ENCODE measurements around the gene ITGBL1. TPM values are rescaled to one million over a fixed set of nuclear protein-coding genes. Genes with fewer than 3 reads are reported as not detected.

ITGBL1 gene
- total and polyA plus RNA-seq, 9 donors = 0.45 to 9.3 (median 1.8) TPM

DNA sequence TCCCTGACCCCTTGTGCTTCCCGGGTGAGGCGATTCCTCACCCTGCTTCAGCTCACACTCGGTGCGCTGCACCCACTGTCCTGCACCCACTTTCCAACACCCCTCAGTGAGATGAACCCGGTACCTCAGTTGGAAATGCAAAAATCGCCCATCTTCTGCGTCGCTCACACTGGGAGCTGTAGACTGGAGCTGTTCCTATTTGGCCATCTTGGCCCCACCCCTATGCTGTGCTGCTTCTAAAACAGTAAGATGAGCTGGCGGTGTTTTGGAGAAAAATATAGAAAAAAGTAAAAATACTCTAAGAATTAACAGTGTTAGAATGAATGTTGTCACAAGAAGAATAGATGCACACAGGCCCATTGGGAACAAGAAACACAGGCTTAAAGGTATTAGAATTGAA lies 92.5 kb downstream of the ITGBL1 start:
- WGBS, 3 donors = 96% methylated on average over 9 of the region's 9 CpGs
- no peaks in the 10 kb centered on the region for H3K9me3 ChIP-seq
- no peaks in the 10 kb centered on the region for H3K4me1 ChIP-seq (ENCODE audit: insufficient read depth)
- H3K27ac ChIP-seq = no peak overlapping the region
- no peak for TF ChIP-seq POLR2A (IDR thresholded peaks at IDR 0.05)
- TF ChIP-seq EP300 (IDR thresholded peaks at IDR 0.05) = no peak
- TF ChIP-seq, protein P1, sequence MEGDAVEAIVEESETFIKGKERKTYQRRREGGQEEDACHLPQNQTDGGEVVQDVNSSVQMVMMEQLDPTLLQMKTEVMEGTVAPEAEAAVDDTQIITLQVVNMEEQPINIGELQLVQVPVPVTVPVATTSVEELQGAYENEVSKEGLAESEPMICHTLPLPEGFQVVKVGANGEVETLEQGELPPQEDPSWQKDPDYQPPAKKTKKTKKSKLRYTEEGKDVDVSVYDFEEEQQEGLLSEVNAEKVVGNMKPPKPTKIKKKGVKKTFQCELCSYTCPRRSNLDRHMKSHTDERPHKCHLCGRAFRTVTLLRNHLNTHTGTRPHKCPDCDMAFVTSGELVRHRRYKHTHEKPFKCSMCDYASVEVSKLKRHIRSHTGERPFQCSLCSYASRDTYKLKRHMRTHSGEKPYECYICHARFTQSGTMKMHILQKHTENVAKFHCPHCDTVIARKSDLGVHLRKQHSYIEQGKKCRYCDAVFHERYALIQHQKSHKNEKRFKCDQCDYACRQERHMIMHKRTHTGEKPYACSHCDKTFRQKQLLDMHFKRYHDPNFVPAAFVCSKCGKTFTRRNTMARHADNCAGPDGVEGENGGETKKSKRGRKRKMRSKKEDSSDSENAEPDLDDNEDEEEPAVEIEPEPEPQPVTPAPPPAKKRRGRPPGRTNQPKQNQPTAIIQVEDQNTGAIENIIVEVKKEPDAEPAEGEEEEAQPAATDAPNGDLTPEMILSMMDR (IDR thresholded peaks at IDR 0.05) = no peak
- no peak overlapping the region for H3K4me3 ChIP-seq
- no peaks in the 10 kb centered on the region for H3K27me3 ChIP-seq
- intact Hi-C loops (cut with DNase I) = no loop called here
- H3K36me3 ChIP-seq = no peaks in the 10 kb centered on the region
- no peak for DNase-seq

DNA sequence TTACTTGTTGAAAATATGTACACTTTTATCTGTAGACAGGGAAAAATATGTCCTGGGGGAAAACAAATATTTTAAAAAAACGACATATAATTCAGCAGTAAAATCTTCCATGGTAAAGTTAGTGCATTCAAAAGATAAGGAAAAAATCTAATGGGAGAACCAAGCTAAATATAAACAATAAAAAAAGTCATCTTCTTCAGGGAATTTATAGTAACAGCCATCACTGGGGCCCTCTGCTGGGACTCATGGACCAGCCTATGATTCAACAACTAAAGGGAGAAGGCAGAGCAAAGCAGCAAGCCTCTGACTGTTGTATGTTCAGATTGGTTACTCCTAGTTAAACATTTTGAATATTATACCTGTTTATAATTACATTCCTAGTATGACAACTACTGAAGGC lies 93.0 kb downstream of the ITGBL1 start:
- DNase-seq = no peak
- Histone ChIP-seq H3K9me3 (no peaks in the 10 kb centered on the region), H3K27me3 (no peaks in the 10 kb centered on the region), H3K4me3 (no peak overlapping the region), H3K36me3 (no peaks in the 10 kb centered on the region), H3K4me1 (ENCODE audit: insufficient read depth) (no peaks in the 10 kb centered on the region), H3K27ac (no peak overlapping the region)
- 17 to 25% (median 18%) methylated on average over 1 of the region's 1 CpG for WGBS, 3 donors
- TF ChIP-seq, protein P1 (IDR thresholded peaks at IDR 0.05) = no peak
- TF ChIP-seq EP300 (IDR thresholded peaks at IDR 0.05) = no peak
- intact Hi-C loops (cut with DNase I) = no loop called here

DNA sequence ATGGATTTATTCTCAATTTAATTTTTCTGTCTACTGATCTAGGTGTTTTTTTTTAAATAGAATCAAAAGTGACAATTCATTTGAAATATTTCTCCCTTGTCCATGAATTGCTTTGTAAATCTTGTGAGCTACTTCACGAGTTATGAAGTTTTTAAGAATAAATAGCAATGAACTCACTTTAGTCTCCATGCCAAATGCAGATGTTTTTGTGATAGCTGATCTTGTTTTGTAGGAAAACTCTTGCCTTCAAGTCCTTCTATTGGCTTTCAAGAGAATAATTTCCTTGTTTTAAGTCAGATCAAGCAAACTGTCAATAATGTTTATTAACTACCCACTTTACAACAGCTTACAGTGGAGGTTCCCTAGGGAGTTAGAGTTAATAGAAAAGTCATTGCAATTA lies 99.8 kb downstream of the ITGBL1 start:
- Histone ChIP-seq H3K36me3 (no peaks in the 10 kb centered on the region), H3K27ac (no peak overlapping the region), H3K4me1 (ENCODE audit: insufficient read depth) (no peaks in the 10 kb centered on the region), H3K4me3 (no peak overlapping the region), H3K27me3 (no peaks in the 10 kb centered on the region), H3K9me3 (no peaks in the 10 kb centered on the region)
- intact Hi-C loops (cut with DNase I) = no loop called here
- DNase-seq = no peak
- 11 to 33% (median 18%) methylated on average over 1 of the region's 1 CpG for WGBS, 3 donors
- TF ChIP-seq, protein P1 (IDR thresholded peaks at IDR 0.05) = no peak
- TF ChIP-seq EP300 (IDR thresholded peaks at IDR 0.05) = no peak
- TF ChIP-seq POLR2A (IDR thresholded peaks at IDR 0.05) = no peak

DNA sequence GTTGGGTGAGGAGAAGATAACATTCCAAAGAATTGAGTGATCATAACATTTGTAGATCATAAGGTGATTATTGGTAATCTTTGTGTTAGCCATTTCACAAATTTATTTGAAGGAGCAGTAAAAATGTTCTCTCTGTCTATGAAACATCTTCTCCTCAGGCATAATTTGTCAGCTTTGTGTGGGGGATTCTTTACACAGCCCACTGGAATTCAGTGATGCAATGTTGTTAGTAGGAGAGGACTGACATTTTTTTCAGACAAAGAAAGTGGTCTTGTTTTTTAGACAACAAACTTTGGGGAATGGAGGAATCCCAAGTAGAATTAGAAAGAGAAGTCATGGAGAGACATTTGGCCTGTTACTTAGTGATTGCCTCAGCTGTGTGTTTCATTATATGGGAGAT lies 100.3 kb downstream of the ITGBL1 start:
- TF ChIP-seq, protein P1 (IDR thresholded peaks at IDR 0.05) = no peak
- no peak for TF ChIP-seq EP300 (IDR thresholded peaks at IDR 0.05)
- TF ChIP-seq POLR2A (IDR thresholded peaks at IDR 0.05) = no peak

More for the DNA sequence above, 100.3 kb downstream of the ITGBL1 start:
- Histone ChIP-seq H3K27ac (no peak overlapping the region), H3K27me3 (no peaks in the 10 kb centered on the region), H3K4me3 (no peak overlapping the region), H3K36me3 (no peaks in the 10 kb centered on the region), H3K4me1 (ENCODE audit: insufficient read depth) (no peaks in the 10 kb centered on the region), H3K9me3 (no peaks in the 10 kb centered on the region)
- intact Hi-C loops (cut with DNase I) = no loop called here
- no peak for DNase-seq

All from ovary (tissue), 9 donors.